Measurements from ENCODE around the gene MLC1.

- TF ChIP-seq TAF1 (conservative IDR thresholded peaks at IDR 0.05) (no peak), CTCF (IDR thresholded peaks at IDR 0.05; ENCODE audit: low read depth, low read length, missing input control) (no peak)
- TF ChIP-seq, protein P1, sequence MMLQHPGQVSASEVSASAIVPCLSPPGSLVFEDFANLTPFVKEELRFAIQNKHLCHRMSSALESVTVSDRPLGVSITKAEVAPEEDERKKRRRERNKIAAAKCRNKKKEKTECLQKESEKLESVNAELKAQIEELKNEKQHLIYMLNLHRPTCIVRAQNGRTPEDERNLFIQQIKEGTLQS (IDR thresholded peaks at IDR 0.05), result no peak
Observed at GRCh38 chr22:50032109-50032871, 52.9 kb downstream of the MLC1 start.
